CD4-positive, alpha-beta T cell treated with Interleukin-15 for 4 hours (primary cell): ENCODE results near the gene AGBL5.
"Not testable (repeated sequence)": the region's sequence is repeated elsewhere in the genome, so short reads cannot be mapped to it uniquely, and the experiment has no call there.

Experiments
- DNase-seq: peaks from one replicate; pipeline ENCODE4 v3.0.0-alpha.2; 2020; ENCODE audit warnings: low spot score

Gene AGBL5

GRCh38 chr2:27051902-27052645 lies 606 bp downstream of the AGBL5 start:
- DNase-seq = peak; percentile 29

GRCh38 chr2:27053321-27053720 lies 1.9 kb downstream of the AGBL5 start:
- DNase-seq = no peak

- DNase-seq = no peak
These were observed 2.3 kb downstream of the AGBL5 start for GRCh38 chr2:27053776-27054175.

- no peak for DNase-seq
These were observed 3.3 kb downstream of the AGBL5 start for GRCh38 chr2:27054721-27055120.

GRCh38 chr2:27057184-27057583 lies 5.7 kb downstream of the AGBL5 start:
- no peak for DNase-seq

DNA sequence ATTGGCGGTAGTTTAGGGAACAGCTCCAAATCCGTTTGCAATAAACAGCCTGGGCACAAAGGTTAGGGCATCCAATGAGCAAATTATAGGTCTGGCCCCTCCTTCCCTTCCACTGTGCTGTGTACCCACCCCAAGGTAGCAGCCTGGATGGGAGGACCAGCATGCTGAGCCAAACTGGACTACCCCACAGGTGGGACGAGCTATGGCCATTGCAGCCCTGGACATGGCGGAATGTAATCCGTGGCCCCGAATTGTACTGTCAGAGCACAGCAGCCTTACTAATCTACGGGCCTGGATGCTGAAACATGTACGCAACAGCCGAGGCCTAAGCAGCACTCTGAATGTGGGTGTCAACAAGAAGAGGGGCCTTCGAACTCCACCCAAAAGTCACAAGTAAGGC lies 6.7 kb downstream of the AGBL5 start:
- no peak for DNase-seq

GRCh38 chr2:27059141-27059820 lies 7.8 kb downstream of the AGBL5 start:
- no peak for DNase-seq

- no peak for DNase-seq
These were observed 8.9 kb downstream of the AGBL5 start for GRCh38 chr2:27060323-27060722.

GRCh38 chr2:27065128-27065527 lies 13.7 kb downstream of the AGBL5 start:
- DNase-seq = no peak

- no peak for DNase-seq
These were observed 15.9 kb downstream of the AGBL5 start for GRCh38 chr2:27067385-27067784.

- no peak for DNase-seq
These were observed 18.0 kb downstream of the AGBL5 start for GRCh38 chr2:27069436-27069835.

DNA sequence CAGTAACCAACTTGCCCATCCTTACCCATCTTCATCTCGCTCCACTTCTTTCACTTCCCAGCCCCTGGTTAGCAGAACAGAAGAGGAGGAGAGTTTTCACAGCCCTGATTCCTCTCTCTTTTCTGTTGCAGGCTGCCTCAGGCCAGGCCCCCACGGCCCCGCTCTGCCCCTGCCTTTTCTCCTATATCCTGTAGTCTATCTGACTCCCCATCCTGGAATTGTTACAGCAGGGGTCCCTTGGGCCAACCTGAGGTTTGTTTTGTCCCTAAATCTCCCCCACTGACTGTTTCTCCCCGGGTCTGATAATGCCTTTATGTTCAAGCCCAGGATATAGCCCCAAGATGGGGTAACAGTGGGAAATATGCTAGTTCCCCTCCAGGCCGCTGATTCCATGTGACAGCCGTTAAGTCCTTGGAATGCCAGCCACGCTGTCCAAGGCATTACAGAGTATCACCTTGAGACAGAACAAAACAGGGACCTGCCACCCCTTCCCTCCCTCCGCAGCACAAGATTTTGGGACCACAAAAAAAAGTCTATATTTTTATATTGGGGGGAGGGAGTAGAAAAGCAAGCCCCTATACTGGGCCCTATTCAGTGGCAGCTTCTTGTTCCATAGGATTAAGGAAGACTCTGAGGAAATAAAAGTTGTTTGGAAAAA lies 18.6 kb downstream of the AGBL5 start:
- no peak for DNase-seq

DNA sequence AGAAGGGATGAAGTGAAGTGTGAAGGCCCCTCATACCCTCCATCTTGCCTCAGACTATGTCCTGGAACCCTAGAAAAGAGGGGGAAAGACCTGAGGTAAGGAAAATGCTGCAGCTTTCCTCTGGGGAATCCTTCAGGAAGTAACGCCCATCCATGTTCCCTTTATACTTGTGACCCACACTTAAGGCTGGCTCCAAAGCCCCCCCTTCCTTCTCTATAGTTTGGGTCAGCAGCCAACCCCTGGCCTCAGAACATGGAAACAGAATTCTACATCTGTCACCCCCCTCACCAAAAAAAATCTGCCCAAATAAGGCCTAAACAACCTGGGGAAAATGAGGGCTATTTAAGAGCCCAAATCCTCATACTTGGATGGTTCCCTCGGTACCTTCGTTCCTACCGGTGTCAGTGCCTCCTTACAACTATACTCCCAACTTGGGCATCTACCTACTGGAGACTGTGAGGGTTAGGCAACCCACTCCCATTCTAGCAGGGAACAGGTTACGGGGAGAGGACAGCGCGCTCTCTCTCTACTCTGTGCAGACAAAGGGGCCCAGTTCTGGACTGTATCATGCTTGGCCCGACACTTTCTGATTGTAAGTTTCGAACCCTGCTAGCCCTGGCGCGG lies 19.3 kb downstream of the AGBL5 start:
- DNase-seq = no peak

- peak; percentile 88 for DNase-seq
These were observed 20.0 kb downstream of the AGBL5 start, which contains the start of gene OST4 for GRCh38 chr2:27071277-27071989. Gene OST4, minus strand, starts transcription at chr2:27071654.

DNA sequence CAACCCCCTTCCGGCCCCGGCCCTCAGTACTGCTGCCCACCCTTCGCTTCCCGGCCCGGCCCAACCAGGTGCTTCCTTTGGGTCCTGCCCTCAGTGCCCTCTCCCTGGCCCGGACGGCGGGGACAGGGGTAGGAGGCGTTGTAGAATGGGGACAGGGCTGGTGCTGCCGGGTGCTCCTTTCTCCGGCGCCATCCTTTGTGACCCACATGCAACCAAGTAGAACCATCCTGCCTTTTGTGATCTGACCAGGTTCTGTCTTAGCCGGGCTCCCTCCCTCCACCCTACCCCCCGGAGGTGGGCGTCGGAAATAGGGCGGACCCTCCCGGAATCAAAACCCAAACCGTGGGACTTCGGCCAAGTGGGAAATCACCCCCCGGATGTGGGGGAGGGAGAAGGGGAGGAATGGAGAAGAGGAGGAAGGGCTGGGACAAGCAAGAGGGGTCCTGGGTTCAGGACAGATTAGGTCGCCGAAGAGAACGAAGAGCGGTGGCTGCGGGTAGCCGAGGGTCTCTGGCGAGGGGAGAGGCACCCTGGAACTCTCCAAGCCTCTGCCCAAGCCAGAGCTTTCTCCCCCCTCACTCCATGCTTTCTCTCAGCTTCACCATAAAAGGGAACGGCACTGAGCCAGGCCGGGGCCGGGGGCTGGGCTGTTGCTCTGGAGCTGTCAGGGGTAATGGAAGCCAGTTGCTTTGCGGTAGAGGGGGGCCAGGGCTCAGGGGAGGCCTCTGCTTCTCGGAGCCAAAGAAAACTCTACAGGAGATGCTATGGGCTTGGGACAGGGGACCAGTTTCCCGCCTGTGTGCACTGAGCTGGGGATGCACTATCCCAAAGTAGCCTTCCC lies 20.7 kb downstream of the AGBL5 start:
- peak; percentile 6 for DNase-seq

DNA sequence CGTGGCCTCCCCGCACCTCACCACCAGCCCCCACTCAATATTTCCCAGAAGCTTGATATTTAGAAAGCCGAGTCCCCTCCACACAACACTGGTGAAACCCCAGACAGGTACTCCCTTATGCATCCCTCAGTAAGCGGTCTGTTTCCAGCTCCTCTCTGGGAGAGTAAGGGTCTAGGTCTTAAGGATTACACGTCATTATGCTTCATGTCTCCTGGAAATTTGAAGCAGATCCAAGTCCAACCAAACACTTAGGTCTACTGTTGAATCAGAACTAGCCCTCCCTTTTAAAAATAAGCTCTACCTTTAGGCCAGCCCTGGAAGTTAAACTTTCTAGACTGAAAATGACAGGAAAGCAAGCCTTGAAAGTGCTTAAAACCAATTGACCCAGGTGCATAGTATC lies 21.5 kb downstream of the AGBL5 start:
- DNase-seq = no peak

DNA sequence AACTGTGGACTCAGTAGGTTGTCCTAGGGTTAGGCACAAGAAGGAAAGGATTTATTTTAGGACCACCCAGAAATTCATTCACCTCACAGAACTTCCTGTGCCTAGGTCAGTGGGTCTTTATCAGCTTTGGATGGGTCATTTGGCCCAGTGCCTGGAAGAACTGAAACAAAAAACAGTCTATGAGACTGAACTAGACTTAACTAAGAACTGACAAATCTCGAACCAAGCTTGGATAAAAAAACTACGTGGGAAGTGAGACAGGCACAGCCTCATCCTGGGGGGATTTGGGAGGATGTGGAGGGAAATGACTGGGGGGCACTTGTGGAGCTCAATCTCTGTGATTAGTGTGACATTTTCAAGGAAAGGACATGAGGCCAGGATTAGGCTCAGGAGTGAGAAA lies 22.3 kb downstream of the AGBL5 start:
- no peak for DNase-seq

- peak; percentile 41 for DNase-seq
These were observed 23.5 kb downstream of the AGBL5 start for GRCh38 chr2:27074738-27075565.

GRCh38 chr2:27075566-27075871 lies 24.1 kb downstream of the AGBL5 start:
- not testable (repeated sequence) for DNase-seq

DNA sequence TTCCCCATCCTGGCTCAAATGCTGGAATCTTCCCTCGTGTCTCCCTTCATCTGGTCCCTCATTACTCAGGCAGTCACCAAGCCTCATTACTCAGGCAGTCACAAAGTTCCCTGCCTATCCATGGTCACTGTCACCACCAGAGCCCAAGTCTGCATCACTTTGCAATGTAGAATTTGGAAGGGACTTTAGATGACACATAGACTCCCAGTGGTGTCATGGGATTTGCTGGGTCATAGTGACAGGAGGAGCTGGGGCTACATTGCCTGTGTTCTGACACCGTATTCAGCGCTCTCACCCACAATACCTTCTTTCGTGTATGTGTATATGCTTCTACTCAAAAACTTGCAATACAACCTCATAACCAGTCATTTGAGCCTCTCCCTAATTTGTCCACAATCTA lies 24.9 kb downstream of the AGBL5 start:
- DNase-seq = no peak
